Activated T-cell treated with anti-CD3 and anti-CD28 coated beads, Interleukin-2, amount 50 U/mL, for 24 hours (primary cell): ENCODE measurements around the gene EEF1A1.
A peak's percentile ranks its signal among the peaks of the same experiment; 100 is the strongest.

Experiments used
- DNase-seq: peaks from one replicate; pipeline ENCODE4 v3.0.0-alpha.2; 2020
- H3K27ac Mint-ChIP-seq: 2 replicates; pipeline ENCODE4 v1.8.0; 2020; ENCODE audit warnings: mild to moderate bottlenecking, mixed read lengths
- H3K27me3 Mint-ChIP-seq: 2 replicates; pipeline ENCODE4 v1.8.0; 2020; ENCODE audit warnings: mixed read lengths
- H3K36me3 Mint-ChIP-seq: 2 replicates; pipeline ENCODE4 v1.8.0; 2020; ENCODE audit warnings: low read depth, mixed read lengths
- H3K4me1 Mint-ChIP-seq: 2 replicates; pipeline ENCODE4 v1.8.0; 2020; ENCODE audit warnings: low read depth, mixed read lengths
- H3K4me3 Mint-ChIP-seq: 2 replicates; pipeline ENCODE4 v1.8.0; 2020; ENCODE audit warnings: mild to moderate bottlenecking, moderate library complexity, mixed read lengths
- H3K9me3 Mint-ChIP-seq: 2 replicates; pipeline ENCODE4 v1.8.0; 2020; ENCODE audit warnings: mixed read lengths

The EEF1A1 gene

DNA sequence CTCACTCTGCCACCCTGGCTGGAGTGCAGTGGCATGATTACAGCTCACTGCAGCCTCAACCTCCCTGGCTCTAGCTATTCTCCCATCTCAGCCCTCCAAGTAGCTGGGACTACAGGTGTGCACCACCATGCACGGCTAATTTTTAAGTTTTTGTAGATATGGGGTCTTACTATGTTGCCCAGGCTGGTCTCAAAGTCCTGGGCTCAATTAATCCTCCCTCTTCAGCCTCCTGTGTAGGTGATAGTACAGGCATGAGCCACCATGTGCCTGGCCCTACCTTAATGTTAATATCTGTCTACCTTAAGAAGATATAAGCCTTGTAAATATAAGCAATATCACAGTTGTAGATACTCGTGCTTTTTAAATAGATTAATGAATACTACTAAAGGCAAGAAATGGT lies 16.7 kb downstream of the EEF1A1 start:
- no peak overlapping the region for H3K4me3 Mint-ChIP-seq
- peak overlapping the region; percentile 10 for H3K27ac Mint-ChIP-seq
- peaks cover 64% of the 10 kb centered on the region for H3K36me3 Mint-ChIP-seq

GRCh38 chr6:73503027-73503772 lies 17.6 kb downstream of the EEF1A1 start:
- Mint-ChIP-seq H3K27ac (peak overlapping the region; percentile 6), H3K4me3 (no peak overlapping the region), H3K27me3 (no peaks in the 10 kb centered on the region), H3K36me3 (peaks cover 73% of the 10 kb centered on the region), H3K4me1 (no peaks in the 10 kb centered on the region), H3K9me3 (no peaks in the 10 kb centered on the region)
- DNase-seq = no peak

More for the DNA sequence above, 16.7 kb downstream of the EEF1A1 start:
- peaks cover 2% of the 10 kb centered on the region for H3K4me1 Mint-ChIP-seq
- no peak for DNase-seq
- no peaks in the 10 kb centered on the region for H3K27me3 Mint-ChIP-seq
- no peaks in the 10 kb centered on the region for H3K9me3 Mint-ChIP-seq

GRCh38 chr6:73497915-73498314 lies 22.9 kb downstream of the EEF1A1 start:
- peak overlapping the region; percentile 53 for H3K27ac Mint-ChIP-seq
- H3K27me3 Mint-ChIP-seq = no peaks in the 10 kb centered on the region
- H3K36me3 Mint-ChIP-seq = peaks cover 82% of the 10 kb centered on the region
- no peak overlapping the region for H3K4me3 Mint-ChIP-seq
- DNase-seq = no peak
- H3K4me1 Mint-ChIP-seq = no peaks in the 10 kb centered on the region
- H3K9me3 Mint-ChIP-seq = no peaks in the 10 kb centered on the region

DNA sequence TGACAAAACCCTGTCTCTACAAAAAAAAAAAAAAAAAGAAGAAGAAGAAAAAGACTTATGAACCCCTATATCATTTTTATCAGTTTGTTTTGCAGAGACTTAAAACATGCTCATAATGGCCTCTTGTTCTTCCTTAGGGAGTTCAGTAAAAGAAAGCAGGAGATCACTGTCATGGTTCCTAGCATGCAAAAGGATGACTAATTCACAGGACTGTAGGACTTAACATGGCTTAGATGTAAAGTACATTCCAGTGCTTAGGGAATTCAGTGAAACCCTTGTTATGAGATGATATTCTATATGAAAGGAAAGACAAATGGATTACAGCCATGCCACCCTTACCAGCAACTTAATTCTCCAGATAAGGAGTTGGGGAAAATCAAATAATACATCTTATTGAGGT lies 29.5 kb downstream of the EEF1A1 start:
- Mint-ChIP-seq H3K4me1 (peaks cover 2% of the 10 kb centered on the region), H3K9me3 (no peaks in the 10 kb centered on the region), H3K4me3 (no peak overlapping the region), H3K27ac (no peak overlapping the region), H3K36me3 (peaks cover 84% of the 10 kb centered on the region), H3K27me3 (no peaks in the 10 kb centered on the region)
- no peak for DNase-seq

- Mint-ChIP-seq H3K27ac (peak overlapping the region; percentile 26), H3K9me3 (no peaks in the 10 kb centered on the region), H3K4me3 (no peak overlapping the region), H3K27me3 (no peaks in the 10 kb centered on the region), H3K36me3 (peaks cover 94% of the 10 kb centered on the region), H3K4me1 (peaks cover 2% of the 10 kb centered on the region)
- DNase-seq = no peak
These were observed 33.4 kb downstream of the EEF1A1 start for GRCh38 chr6:73487473-73487872.

DNA sequence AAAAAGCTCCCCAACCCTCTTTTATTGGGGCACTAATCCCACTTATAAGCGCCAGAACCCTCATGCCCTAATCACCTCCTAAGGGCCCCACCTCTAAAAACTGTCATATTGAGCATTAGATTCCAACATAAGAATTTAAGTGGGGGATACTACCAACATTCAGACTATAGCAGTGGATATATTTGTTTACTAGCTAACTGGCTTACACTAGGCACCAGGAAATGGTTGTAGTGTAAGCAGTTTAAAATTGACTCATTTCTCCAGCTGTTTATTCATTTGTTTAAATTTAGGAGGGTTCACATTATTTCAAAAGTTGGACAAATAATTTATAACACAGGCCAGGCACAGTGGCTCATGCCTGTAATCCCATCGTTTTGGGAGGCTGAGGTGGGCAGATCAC lies 36.4 kb downstream of the EEF1A1 start:
- peaks cover 93% of the 10 kb centered on the region for H3K36me3 Mint-ChIP-seq
- H3K4me3 Mint-ChIP-seq = no peak overlapping the region
- H3K4me1 Mint-ChIP-seq = no peaks in the 10 kb centered on the region
- H3K27me3 Mint-ChIP-seq = no peaks in the 10 kb centered on the region
- H3K9me3 Mint-ChIP-seq = no peaks in the 10 kb centered on the region
- DNase-seq = no peak
- peak overlapping the region; percentile 59 for H3K27ac Mint-ChIP-seq

GRCh38 chr6:73481969-73482368 lies 38.9 kb downstream of the EEF1A1 start:
- Mint-ChIP-seq H3K4me3 (no peak overlapping the region), H3K27me3 (no peaks in the 10 kb centered on the region), H3K4me1 (no peaks in the 10 kb centered on the region), H3K9me3 (no peaks in the 10 kb centered on the region), H3K36me3 (peaks cover 84% of the 10 kb centered on the region), H3K27ac (peak overlapping the region; percentile 17)
- no peak for DNase-seq

GRCh38 chr6:73477407-73477806 lies 43.4 kb downstream of the EEF1A1 start:
- no peaks in the 10 kb centered on the region for H3K9me3 Mint-ChIP-seq
- no peaks in the 10 kb centered on the region for H3K27me3 Mint-ChIP-seq
- no peak for DNase-seq
- H3K27ac Mint-ChIP-seq = peak overlapping the region; percentile 26
- no peak overlapping the region for H3K4me3 Mint-ChIP-seq
- H3K4me1 Mint-ChIP-seq = peaks cover under 1% of the 10 kb centered on the region
- peaks cover 81% of the 10 kb centered on the region for H3K36me3 Mint-ChIP-seq

DNA sequence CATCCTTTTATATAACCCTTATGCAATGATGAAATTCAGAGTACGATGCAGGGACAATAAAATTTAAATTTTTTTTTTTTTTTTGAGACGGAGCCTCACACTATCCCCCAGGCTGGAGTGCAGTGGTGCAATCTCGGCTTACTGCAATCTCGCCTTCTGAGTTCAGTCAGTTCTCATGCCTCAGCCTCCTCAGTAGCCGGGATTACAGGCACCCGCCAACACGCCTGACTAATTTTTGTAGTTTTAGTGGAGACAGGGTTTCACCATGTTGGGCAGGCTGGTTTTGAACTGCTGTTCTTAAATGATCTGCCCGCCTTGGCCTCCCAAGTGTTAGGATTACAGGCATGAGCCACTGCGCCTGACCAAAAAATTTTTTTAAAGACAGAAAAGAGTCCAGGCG lies 44.1 kb downstream of the EEF1A1 start:
- Mint-ChIP-seq H3K27me3 (no peaks in the 10 kb centered on the region), H3K4me1 (peaks cover 7% of the 10 kb centered on the region), H3K27ac (no peak overlapping the region), H3K4me3 (no peak overlapping the region), H3K36me3 (peaks cover 81% of the 10 kb centered on the region), H3K9me3 (no peaks in the 10 kb centered on the region)
- no peak for DNase-seq

GRCh38 chr6:73471686-73472290 lies 49.0 kb downstream of the EEF1A1 start:
- Mint-ChIP-seq H3K4me1 (peaks cover 16% of the 10 kb centered on the region), H3K36me3 (peaks cover 86% of the 10 kb centered on the region), H3K27me3 (no peaks in the 10 kb centered on the region), H3K27ac (peak overlapping the region; percentile 87), H3K4me3 (peak overlapping the region; percentile 11), H3K9me3 (no peaks in the 10 kb centered on the region)
- DNase-seq = no peak
